ENCODE measurements around the gene EPS8.

The EPS8 gene

DNA sequence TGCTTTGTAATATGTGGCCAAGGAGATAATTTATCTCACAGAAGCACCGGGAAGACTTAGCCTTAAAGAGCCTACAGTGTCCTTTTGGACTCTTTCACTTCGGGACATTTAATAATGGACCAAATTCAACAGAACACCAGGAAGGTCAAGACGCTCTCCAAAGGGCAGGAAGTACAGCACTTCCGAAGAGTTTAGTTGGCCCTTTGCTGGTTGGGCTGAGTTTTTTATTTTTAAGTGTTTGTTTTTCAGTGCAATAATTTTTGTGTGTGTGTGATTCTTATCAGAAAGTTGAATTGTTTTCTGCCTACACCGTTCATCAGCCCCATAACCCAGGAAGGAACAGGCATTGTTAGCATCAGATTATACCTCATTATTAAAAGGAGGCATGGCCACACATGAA is 193.0 kb downstream of the EPS8 start:
- no peak for DNase-seq

DNA sequence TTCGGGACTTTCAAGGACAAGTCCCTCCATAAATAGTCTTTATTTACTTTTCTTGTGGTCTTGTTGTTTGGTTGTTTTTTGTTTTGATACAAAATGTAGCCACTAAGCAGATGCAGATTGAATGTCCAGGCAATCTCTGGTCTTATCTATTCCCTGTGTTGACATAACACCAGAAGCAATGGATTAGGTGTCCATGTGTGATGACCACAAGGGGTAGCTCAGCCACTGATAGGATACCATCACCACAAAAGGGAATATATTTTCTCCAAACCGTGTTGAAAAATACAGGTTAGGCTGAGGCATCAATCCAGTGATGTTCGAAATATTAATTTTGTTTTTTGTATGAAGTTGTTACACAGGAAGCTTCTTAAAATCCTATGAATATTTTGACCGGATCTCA is 196.3 kb downstream of the EPS8 start:
- DNase-seq, result no peak

DNA sequence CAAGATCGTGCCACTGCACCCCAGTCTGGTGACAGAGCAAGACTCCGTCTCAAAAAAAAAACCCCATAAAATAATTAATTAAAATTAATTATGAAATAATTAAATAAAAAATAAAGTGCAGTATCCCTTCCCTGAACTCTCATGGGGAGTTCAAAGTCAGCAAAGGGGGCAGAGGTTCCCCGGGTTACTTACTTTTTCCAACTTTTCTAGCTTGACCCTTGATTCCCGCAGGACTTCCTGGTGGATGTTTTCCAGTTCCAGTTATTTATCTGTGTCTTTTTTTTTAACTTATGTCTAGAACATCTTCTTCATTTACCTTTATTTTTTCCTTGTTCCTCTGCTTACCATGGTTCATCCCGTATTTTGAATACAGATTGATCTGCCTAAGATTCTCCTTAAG is 197.4 kb downstream of the EPS8 start:
- no peak for DNase-seq

DNA sequence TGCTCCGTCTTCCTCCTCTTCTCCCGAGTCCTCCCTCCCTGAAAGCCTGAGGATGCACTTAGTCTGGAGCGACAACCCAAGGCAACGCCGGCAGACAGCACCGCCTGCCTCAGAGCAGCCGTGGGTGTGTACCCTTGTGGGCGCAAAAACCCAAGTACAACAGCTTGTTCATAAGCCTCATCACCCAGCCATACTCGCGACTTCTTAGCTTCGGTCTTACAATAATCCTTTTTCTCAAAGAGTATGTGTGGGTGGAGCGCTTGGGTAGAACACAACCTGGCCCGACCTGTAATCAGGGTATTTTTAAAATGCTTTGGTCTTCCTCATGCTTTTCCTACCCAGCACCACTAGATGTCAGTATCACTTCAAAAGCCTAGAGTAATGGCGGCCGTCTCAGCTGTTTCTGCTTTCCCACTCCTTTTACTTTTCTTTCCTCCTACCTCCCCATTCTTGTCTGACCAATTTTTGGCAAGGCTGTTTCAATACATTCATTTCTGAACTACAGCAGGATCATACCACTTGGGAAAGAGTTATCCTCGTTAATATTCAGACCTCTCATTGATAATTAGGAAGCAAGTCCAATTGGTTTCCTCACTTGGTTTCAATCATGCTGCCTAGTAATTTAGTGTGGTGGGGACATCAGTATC is 198.9 kb downstream of the EPS8 start:
- DNase-seq, result peak; percentile 87

DNA sequence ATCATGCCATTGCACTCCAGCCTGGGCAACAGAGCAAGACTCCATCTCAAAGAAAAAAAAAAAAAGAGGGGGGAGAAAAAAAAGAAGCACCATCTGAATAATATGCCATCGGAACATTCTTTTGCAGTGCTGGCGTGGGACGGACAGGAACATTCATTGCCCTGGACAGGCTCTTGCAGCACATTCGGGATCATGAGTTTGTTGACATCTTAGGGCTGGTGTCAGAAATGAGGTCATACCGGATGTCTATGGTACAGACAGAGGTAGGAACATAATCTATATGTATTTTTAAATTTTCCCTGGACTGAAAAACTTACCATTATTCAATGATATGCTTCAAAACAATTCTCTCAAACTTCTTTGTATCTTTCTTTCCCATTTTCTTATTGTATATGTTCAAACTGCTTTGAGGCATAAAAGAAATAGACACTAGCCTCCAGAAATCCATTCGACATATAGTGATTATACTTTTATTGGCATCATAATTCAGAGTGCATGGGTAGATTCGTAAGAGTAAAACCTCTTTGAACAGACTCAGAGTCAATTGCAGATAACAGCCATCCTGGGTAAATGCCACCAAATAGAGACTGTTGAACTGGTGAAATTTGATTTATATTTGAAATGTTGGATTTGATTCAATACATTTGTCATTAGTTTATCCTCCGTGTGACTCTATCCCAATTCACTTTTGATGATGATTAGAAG is 199.7 kb downstream of the EPS8 start:
- DNase-seq, result no peak

DNA sequence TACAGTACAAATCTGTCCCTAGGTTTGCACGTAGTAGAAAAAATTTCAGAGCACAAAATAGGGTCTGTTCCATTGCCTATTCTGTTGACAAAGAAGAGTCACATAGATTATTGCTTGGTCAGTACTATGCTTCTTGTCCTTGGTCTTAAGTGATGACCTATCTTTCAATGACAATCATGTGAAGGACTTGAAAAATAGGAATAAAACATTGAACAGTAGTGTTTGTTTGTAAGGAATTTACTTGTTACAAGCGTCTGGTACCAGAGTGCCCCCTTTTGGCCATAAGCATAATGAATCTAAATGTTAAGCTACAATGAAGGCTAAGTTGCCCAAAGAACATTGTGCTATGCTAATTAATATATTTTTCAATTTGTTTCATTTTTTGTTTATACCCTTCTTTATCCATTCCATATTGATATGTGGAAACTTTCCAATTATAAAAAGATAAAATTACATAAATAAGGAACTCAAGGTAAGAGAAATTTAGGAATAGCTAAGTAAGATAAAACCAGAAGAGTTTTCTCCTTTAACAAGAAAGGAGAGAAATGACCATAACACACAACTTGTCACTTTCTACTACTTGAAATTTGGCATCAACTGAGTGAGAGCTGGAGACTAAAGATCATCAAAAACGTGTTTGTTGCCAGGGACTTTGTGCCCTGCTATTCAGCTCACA is 204.7 kb downstream of the EPS8 start:
- peak; percentile 61 for DNase-seq

DNA sequence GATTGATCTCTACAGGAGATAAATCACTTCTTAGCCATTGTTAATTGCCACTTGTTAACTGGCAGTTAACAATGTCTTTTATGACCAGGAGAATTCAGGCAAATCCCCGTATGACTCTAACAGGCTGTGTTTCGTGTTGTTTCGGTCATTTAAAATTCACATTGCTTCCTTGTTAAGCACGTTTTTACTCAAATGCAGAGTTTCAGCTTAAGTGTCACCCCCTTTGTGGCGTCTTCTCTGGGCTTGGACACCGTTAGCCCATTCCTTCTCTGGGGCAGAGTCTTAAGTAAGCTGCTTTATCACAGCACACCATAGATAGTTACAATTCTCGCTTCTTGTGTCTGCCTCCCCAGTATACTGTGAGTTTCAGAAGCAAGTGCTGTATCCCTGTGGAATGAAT is 205.4 kb downstream of the EPS8 start:
- DNase-seq, result no peak

DNA sequence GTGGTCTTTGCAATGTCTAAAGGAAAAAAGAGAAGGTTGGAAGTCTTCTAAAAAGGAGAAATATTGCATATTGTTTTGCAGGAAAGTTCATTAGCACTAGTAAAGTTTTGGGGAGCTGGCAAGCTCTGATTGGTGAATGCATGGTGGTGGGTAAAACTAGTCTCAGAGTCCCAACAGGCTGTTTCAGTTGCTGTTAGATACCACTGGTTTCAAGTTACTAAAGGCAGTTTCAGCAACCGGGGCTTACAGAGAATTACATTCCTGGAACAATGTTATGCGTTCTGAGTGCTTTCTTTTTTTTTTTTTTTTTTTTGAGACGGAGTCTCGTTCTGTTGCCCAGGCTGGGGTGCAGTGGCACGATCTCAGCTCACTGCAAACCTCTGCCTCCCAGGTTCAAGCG is 208.2 kb downstream of the EPS8 start:
- DNase-seq, result no peak

DNA sequence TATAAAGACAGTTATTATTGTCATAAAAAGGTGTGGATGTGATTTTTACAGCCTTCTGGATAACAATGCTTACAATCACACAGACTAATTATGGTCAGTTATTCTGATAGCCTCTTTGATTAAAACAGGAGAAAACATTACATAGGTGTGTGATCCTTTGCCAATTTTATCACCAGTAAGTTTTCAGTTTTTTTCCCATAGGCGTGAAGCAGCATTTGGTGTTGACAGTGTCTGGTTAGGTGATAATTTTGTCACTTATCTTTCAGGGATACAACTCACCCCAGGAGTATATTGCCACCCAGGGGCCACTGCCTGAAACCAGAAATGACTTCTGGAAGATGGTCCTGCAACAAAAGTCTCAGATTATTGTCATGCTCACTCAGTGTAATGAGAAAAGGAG is 208.8 kb downstream of the EPS8 start:
- DNase-seq, result no peak

DNA sequence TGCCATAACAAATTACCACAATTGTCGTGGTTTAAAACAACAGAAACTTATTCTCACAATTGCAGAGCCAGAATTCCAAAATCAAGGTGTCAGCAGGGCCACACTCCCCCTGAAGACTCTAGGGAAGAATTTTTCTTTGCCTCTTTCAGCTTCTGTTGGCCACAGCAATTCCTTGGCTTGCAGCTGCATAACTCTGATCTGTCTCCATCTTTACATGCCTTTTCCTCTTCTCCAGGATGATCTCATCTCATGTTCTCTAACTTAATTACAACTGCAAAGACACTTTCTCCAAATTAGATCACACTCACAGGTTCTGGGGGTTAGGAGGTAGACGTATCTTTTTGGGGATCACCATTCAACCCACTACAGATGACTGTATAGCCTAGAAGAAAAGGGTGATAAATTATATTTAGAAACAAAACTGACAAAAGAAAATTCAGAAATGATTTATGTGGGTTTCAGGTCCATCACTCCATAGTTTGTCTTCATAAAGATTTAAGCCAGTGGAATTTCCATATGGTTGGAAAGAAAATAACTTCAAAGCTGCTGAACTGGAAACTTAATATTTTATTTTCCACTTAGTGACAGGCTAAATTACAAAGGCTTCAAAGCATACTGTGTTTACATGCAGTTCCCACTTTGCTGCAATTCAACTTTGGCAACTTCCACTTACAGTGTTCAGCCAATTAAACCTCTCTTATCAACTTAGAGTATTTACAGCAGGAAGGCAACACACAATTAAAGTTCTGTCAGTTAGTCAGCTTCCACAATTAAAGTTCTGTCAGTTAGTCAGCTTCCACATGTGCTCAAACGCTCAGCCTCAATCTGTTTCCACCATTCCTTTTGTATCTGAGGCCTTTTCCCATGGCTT is 213.3 kb downstream of the EPS8 start:
- DNase-seq, result no peak

DNA sequence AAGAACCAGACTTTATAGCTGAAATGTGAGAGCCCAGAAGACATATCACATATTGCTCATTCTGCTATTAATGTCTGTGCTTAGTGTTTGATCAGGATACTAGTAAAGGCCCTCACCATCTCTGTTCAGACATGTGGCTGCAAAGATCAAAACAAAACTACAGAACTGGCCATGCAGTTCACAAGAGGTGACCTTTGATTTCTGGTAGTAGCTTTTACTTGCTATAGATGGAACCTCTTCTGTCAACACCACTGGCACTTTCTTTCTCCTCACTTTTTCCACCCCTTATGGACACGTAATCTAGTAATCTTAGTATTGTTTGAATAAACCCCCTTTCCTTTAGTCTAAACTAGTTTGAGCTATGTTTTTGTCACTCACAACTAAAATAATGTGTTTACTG is 214.8 kb downstream of the EPS8 start:
- DNase-seq, result no peak
